Cardiac muscle cell (in vitro differentiated cells and primary cell): Measurements from ENCODE around the gene TTF1. TPM values are rescaled to one million over a fixed set of nuclear protein-coding genes. Genes with fewer than 3 reads are reported as not detected.
A peak's percentile ranks its signal among the peaks of the same experiment; 100 is the strongest.

ENCODE experiments used
- DNase-seq, 2 donors: peaks; one replicate each; pipeline versions ENCODE4 v3.0.0 to v3.0.0-alpha.2; 2010 to 2017; ENCODE audit warnings: low read depth in 1 of 2, low spot score in 1 of 2
- H3K27ac ChIP-seq: fragments of 200-600 bp; sonication (generic); 2 replicates; pipeline ENCODE4 v1.5.1; 2016
- H3K27me3 ChIP-seq: fragments of 200-600 bp; sonication (generic); 2 replicates; pipeline ENCODE4 v1.6.0; 2016; ENCODE audit warnings: control low read depth
- H3K36me3 ChIP-seq: fragments of 200-600 bp; sonication (generic); 2 replicates; pipeline ENCODE4 v1.5.1; 2016; ENCODE audit warnings: control low read depth
- H3K4me1 ChIP-seq: fragments of 200-600 bp; sonication (generic); 2 replicates; pipeline ENCODE4 v1.8.1; 2017; ENCODE audit warnings: low read depth, mild to moderate bottlenecking, mixed run types
- H3K4me3 ChIP-seq: fragments of 200-600 bp; sonication (generic); 2 replicates; pipeline ENCODE4 v1.5.1; 2016; ENCODE audit warnings: mild to moderate bottlenecking
- H3K9me3 ChIP-seq: fragments of 200-600 bp; sonication (generic); 2 replicates; pipeline ENCODE4 v1.5.1; 2017; ENCODE audit warnings: low read depth, mild to moderate bottlenecking, control low read depth
- polyA plus RNA-seq: library from polyadenylated mRNA; unstranded; fragments of >200 nt; fragmentation: Nextera tagmentation; extraction: Ambion mirVana; gene quantifications from 2 replicates; pipeline ENCODE4 v1.2.1, GENCODE V29; 2016
- total RNA-seq: library from RNA; depleted of rRNA; stranded (reverse); fragments of >200 nt; gene quantifications from 2 replicates; pipeline ENCODE4 v1.2.3, GENCODE V29; 2016
- TF ChIP-seq, protein P1 (sequence below): IDR thresholded peaks from 2 replicates; pipeline ENCODE4 v1.5.1; 2012; ENCODE audit warnings: low read depth, mild to moderate bottlenecking, low read length

TTF1 gene
- total and polyA plus RNA-seq, 2 experiments from 2014 or later = 8.8 to 10.9 TPM

- H3K4me3 ChIP-seq = no peak overlapping the region
Observed at GRCh38 chr9:132365986-132366385, 40.7 kb downstream of the TTF1 start.

GRCh38 chr9:132364068-132364467, 42.6 kb downstream of the TTF1 start:
- Histone ChIP-seq H3K9me3 (no peaks in the 10 kb centered on the region), H3K36me3 (no peaks in the 10 kb centered on the region), H3K4me1 (no peaks in the 10 kb centered on the region), H3K27me3 (no peaks in the 10 kb centered on the region), H3K27ac (no peak overlapping the region), H3K4me3 (no peak overlapping the region)
- DNase-seq = no peak
- TF ChIP-seq, protein P1, sequence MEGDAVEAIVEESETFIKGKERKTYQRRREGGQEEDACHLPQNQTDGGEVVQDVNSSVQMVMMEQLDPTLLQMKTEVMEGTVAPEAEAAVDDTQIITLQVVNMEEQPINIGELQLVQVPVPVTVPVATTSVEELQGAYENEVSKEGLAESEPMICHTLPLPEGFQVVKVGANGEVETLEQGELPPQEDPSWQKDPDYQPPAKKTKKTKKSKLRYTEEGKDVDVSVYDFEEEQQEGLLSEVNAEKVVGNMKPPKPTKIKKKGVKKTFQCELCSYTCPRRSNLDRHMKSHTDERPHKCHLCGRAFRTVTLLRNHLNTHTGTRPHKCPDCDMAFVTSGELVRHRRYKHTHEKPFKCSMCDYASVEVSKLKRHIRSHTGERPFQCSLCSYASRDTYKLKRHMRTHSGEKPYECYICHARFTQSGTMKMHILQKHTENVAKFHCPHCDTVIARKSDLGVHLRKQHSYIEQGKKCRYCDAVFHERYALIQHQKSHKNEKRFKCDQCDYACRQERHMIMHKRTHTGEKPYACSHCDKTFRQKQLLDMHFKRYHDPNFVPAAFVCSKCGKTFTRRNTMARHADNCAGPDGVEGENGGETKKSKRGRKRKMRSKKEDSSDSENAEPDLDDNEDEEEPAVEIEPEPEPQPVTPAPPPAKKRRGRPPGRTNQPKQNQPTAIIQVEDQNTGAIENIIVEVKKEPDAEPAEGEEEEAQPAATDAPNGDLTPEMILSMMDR = no peak

More at GRCh38 chr9:132365986-132366385, 40.7 kb downstream of the TTF1 start:
- TF ChIP-seq, protein P1 = no peak
- H3K9me3 ChIP-seq = no peaks in the 10 kb centered on the region
- H3K27me3 ChIP-seq = no peaks in the 10 kb centered on the region
- H3K27ac ChIP-seq = no peak overlapping the region
- H3K36me3 ChIP-seq = no peaks in the 10 kb centered on the region
- no peak for DNase-seq
- H3K4me1 ChIP-seq = no peaks in the 10 kb centered on the region

DNA sequence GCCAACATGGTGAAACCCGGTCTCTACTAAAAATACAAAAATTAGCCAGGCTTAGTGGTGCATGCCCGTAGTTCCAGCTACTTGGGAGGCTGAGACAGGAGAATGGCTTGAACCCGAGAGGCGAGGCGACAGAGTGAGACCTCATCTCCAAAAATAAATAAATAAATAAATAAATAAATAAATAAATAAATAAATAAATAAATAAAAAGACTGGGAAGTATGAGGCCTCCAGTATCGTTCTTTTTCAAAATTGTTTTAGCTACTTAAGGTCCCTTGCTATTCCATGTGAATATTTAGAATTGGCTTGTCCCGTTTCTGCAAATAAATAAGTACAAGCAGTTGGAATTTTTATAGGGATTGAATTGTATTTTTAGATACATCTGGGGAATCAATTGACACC, 48.9 kb downstream of the TTF1 start:
- no peaks in the 10 kb centered on the region for H3K9me3 ChIP-seq
- TF ChIP-seq, protein P1 = no peak
- no peaks in the 10 kb centered on the region for H3K27me3 ChIP-seq
- no peak overlapping the region for H3K27ac ChIP-seq
- peaks cover 4% of the 10 kb centered on the region for H3K4me1 ChIP-seq
- no peak for DNase-seq
- H3K4me3 ChIP-seq = no peak overlapping the region
- peaks cover 5% of the 10 kb centered on the region for H3K36me3 ChIP-seq

- TF ChIP-seq, protein P1 = no peak
- H3K27ac ChIP-seq = no peak overlapping the region
- H3K4me3 ChIP-seq = no peak overlapping the region
- no peaks in the 10 kb centered on the region for H3K9me3 ChIP-seq
- H3K4me1 ChIP-seq = peaks cover 4% of the 10 kb centered on the region
- no peaks in the 10 kb centered on the region for H3K27me3 ChIP-seq
- no peak for DNase-seq
- peaks cover 14% of the 10 kb centered on the region for H3K36me3 ChIP-seq
Observed at GRCh38 chr9:132356324-132356924, 50.2 kb downstream of the TTF1 start.

GRCh38 chr9:132354637-132355355, 51.8 kb downstream of the TTF1 start, which contains the start of gene SETX:
Gene SETX (minus strand): TSS chr9:132354986. CDS start chr9:132349428, 5,558 bp downstream.
- peak; percentile 99 for DNase-seq
- Histone ChIP-seq H3K4me1 (peaks cover 4% of the 10 kb centered on the region), H3K4me3 (peak within 1 kb of the TSS; percentile 91), H3K9me3 (no peaks in the 10 kb centered on the region), H3K27me3 (no peaks in the 10 kb centered on the region), H3K27ac (peak within 1 kb of the TSS; percentile 91), H3K36me3 (peaks cover 25% of the 10 kb centered on the region)
- TF ChIP-seq, protein P1 = no peak
